AG04449 (cell line): ENCODE measurements around the gene OR4D9.
A peak's percentile ranks its signal among the peaks of the same experiment; 100 is the strongest.

Experiments
- CTCF ChIA-PET: fragments of 350-600 bp; formaldehyde crosslinking; extraction: SDS; loops from one replicate; lab custom pipeline; 2021; ENCODE audit warnings: antibody characterized with exemption; lab: Yijun Ruan, JAX
- POLR2A ChIA-PET: fragments of 400-600, 350-600 bp; formaldehyde crosslinking; extraction: SDS; loops from one replicate; lab custom pipeline; 2020; ENCODE audit warnings: antibody characterized with exemption, inconsistent platforms; lab: Yijun Ruan, JAX
- DNase-seq: peaks from one replicate; pipeline ENCODE4 v3.0.0-alpha.2; 2010; ENCODE audit warnings: low read depth, low spot score
- H3K4me3 ChIP-seq: 2 replicates; pipeline ENCODE4 v1.5.1; 2011; ENCODE audit warnings: low read depth, mild to moderate bottlenecking, control low read depth, low read length
- TF ChIP-seq, protein P1 (sequence below): IDR thresholded peaks from one replicate; pipeline ENCODE4 v1.5.1; 2011; ENCODE audit warnings: mild to moderate bottlenecking, moderate library complexity, low read length, control low read depth, inconsistent platforms; ENCODE audit not compliant: insufficient read depth; ENCODE audit errors: missing control alignments

OR4D9 gene

DNA sequence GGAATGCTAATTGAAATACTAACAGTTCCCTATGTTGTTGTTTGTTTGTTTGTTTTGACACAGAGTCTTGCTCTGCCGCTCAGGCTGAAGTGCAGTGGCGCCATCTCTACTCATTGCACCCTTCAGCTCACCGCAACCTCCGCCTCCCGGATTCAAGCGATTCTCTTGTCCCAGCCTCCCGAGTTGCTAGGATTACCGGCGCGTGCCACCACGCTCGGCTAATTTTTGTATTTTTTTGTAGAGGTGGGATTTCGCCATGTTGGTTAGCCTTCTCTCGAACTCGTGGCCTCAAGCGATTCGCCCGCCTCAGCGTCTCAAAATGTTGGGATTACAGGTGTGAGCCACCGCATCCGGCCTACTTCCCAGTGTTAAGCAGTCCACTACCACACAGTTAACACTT, 42.0 kb downstream of the OR4D9 start:
- no peak for DNase-seq
- TF ChIP-seq, protein P1, sequence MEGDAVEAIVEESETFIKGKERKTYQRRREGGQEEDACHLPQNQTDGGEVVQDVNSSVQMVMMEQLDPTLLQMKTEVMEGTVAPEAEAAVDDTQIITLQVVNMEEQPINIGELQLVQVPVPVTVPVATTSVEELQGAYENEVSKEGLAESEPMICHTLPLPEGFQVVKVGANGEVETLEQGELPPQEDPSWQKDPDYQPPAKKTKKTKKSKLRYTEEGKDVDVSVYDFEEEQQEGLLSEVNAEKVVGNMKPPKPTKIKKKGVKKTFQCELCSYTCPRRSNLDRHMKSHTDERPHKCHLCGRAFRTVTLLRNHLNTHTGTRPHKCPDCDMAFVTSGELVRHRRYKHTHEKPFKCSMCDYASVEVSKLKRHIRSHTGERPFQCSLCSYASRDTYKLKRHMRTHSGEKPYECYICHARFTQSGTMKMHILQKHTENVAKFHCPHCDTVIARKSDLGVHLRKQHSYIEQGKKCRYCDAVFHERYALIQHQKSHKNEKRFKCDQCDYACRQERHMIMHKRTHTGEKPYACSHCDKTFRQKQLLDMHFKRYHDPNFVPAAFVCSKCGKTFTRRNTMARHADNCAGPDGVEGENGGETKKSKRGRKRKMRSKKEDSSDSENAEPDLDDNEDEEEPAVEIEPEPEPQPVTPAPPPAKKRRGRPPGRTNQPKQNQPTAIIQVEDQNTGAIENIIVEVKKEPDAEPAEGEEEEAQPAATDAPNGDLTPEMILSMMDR, result no peak
- ChIA-PET CTCF (no interaction called here), POLR2A (no interaction called here)
- H3K4me3 ChIP-seq, result no peak overlapping the region

DNA sequence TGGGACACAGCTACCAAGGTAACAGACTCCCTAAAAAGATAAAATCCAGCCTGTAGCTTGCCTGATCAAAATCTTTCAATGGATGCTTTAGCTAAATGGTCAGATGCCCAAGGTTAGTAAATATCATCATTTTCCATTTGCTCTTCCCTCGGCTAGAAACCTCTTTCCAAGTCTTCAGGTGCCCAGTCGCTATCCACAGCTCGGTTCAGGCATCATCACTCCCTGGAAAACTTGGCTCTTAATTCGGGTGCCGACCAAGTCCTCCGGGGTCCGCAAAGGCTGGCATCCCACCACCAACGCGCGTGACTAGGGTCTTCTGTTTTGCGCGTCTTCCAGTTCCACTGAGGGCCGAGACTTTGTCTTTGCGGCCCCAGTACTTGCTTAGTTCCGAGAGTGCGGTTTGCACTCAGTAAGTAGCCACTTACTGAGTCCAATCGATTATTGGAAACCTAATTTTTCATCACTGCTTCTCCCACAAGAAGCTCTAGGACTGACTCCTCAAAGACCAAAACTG, 44.3 kb downstream of the OR4D9 start:
- TF ChIP-seq, protein P1, result no peak
- ChIA-PET CTCF (interaction anchor here (1.0 to 1.9 kb wide), 5 partner anchors 10 to 199 kb away, joined by 3 to 7 read pairs (median 5); no protein-coding TSS in a partner anchor), POLR2A (interaction anchor here (0.7 kb wide), 1 partner anchor 114 kb away, joined by 3 read pairs; no protein-coding TSS in a partner anchor)
- peak overlapping the region; percentile 57 for H3K4me3 ChIP-seq
- no peak for DNase-seq

DNA sequence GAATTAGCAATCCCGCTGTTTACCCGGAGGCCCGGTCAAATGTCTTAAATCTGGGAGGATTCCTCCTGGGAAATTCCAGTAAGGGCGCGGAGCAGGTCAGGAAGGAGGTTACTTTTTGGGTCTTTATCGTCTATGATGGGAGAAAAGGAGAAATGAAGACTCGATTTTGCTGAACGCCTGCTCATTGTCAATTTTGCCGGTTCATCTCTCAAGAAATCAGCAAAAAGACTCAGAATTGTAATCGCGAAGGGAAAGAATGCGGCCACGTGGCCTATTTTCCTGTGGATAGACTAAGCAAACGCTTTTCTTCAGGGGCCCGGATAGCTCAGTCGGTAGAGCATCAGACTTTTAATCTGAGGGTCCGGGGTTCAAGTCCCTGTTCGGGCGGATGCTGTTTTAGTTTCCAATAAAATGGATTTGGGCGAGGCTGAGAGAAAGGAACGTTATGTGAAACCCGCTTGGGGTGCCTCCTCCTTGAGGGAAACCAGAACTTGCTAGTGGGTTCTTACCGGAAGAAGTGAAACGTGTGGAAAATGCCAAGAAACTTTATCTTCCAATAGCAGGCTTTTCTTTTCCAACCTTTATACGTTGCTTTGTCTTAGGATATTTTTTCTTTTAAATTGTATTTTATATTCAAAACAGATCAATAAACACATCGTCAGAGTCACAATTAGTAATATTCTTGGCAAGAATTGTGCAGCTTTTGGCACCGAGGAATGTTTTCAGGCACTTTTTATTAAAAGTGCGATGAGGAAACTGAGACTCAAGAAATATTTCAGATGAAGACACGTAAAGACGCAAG, 45.0 kb downstream of the OR4D9 start:
- POLR2A ChIA-PET, result interaction anchor here (0.7 to 1.5 kb wide), 4 partner anchors 10 to 113 kb away, joined by 3 to 5 read pairs (median 3); no protein-coding TSS in a partner anchor
- DNase-seq, result peak; percentile 63
- peak overlapping the region; percentile 57 for H3K4me3 ChIP-seq
- CTCF ChIA-PET, result interaction anchor here (1.0 to 1.9 kb wide), 5 partner anchors 10 to 198 kb away, joined by 3 to 7 read pairs (median 5); no protein-coding TSS in a partner anchor
- TF ChIP-seq, protein P1, result no peak

DNA sequence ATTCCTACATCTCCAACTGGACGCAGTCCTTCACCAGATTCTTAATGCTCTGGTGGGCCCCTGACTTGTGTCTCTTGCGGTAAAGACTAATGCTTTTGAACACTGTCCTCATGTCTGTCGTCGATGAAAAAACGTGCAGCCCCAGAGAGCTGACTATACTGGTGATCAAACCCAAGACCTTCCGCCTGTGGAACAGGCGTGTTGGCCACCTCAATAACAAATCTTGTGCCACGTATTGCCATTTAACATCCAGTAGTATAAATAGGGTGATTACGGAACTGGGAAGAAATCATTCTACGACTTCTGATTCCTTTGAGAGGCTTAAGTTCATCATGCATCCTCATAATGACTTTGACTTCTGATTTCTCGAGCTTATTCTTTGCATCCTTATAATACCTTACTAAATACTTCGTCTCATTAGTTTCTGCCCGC, 45.6 kb downstream of the OR4D9 start:
- DNase-seq, result no peak
- peak overlapping the region; percentile 44 for H3K4me3 ChIP-seq
- POLR2A ChIA-PET, result interaction anchor here (0.8 to 1.5 kb wide), 3 partner anchors 9 to 59 kb away, joined by 3 to 5 read pairs (median 3); no protein-coding TSS in a partner anchor
- CTCF ChIA-PET, result interaction anchor here (0.9 to 1.9 kb wide), 5 partner anchors 17 to 198 kb away, joined by 3 to 5 read pairs (median 3); partner anchors contain the start of gene PATL1
- TF ChIP-seq, protein P1, result no peak

DNA sequence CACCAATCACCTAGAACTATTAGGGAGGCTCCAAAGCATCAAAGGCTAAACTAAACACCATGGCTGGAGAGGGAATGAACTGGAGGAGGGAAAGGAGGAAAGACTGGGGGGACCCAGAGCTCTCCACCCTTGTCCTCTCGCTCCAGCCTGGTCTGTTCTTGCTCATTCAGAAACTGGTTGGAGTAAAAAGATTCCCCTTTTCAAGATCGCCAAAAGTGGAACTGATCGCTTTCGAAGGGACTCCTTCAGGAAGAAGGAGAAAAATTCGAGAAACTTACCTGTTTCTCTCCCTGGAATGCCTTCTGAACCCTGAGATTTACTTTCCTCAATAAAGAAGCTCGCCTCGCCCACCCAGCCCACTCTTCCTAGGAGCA, 46.9 kb downstream of the OR4D9 start:
- no peak for DNase-seq
- TF ChIP-seq, protein P1, result no peak
- H3K4me3 ChIP-seq, result no peak overlapping the region
- POLR2A ChIA-PET, result interaction anchor here (0.8 kb wide), 1 partner anchor 8 kb away, joined by 3 read pairs; no protein-coding TSS in a partner anchor
- CTCF ChIA-PET, result interaction anchor here (1.1 to 1.2 kb wide), 2 partner anchors 13 to 21 kb away, joined by 3 to 5 read pairs; no protein-coding TSS in a partner anchor
